ENCODE data around the gene ACTRT2.

ACTRT2 gene

DNA sequence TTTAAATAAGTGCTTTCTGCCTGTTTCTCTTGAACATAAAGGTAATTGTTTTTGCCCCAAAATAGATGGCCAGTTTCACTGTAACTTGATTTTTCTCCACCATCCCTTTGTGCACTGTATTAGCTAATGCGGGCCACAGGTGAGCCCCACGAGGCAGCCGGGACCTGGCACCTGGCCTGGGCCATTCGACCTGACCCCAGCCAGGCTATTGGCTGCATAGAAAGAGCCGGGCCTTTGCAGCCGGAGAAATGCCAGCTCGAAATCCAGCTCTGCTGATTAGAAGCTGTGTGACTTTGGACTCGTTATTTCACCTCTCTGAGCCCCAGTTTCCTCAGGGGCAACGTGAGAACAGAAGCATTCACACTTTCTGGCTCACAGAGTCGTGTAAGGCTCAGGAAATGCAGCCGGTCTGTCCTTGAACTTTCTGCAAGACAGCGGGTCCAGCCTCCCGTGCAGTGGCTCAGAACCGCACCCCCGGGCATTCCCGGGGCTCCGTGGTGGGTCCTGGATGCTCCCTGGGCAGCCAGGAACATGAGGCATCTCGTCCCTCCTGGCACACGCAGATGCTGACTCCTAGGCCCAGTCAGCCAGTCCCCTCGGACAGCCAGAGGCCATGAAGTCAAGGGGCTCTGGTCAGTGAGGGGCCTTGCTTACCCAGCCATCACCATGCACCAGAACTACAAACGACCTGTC, 37.4 kb upstream of the ACTRT2 start:
- no peak for DNase-seq (ENCODE audit: low read depth in 2 of 2)

DNA sequence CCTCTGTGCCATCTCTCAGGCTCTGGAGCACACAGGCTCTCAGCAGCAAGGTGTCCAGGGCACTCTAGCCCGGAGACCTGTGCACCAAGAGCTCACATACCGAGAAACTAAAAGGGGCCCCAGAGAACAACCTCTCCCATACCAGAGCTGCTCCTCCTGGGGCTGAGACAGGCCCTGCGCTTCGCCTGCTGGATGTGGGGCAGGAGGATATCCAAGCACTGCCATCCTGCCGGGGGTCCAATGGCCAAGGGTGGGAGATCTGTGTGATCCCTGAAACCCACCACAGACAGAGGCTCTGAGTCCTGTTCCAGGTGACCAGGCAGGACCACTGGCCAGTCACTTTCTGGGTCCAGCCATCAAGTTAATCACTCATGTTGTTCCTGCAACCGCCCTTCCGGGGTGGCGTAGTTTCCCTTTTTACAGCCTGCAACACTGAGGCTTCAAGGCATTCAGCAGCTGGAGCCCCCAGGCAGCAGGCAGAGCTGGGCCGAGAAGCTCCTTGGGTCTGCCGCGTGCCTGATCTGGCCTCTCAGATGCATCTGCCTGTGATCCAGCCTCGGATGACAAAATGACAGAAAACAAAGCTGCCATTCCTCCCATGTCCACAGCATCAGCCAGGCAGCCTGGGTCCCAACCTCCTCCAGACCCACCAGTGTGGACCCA, 36.7 kb upstream of the ACTRT2 start:
- DNase-seq (ENCODE audit: low read depth in 2 of 2), result no peak

DNA sequence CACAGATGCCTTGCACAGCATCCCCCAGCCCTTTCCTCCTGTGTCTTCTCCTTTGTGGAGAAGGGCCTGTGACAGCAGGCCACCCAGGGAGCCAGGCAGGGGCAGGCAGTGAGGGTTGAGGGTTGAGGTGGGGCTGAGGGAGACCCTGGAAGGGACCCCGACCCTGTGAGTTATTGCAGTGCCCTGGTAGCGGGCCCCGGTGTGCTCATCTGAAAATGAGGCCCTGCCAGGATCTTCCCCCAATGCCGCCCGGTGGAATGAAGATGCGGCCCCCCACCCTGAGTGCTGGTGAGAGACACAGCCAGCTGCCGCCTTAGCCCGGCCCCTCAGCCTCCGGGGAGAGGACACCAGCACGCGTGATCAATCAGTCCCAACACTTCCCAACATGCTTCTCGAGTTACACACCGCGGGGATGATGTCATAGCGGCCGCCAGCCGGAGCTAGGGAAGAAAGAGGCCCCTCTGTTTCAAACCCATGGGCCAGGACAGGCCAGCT, 36.2 kb upstream of the ACTRT2 start:
- DNase-seq (ENCODE audit: low read depth in 2 of 2), result no peak

- DNase-seq (ENCODE audit: low read depth in 2 of 2), result no peak
Observed at GRCh38 chr1:2985694-2986548, 35.3 kb upstream of the ACTRT2 start.

- DNase-seq (ENCODE audit: low read depth in 2 of 2), result no peak
Observed at GRCh38 chr1:2986549-2987305, 34.5 kb upstream of the ACTRT2 start.

- DNase-seq (ENCODE audit: low read depth in 2 of 2), result no peak
Observed at GRCh38 chr1:2987773-2988172, 33.5 kb upstream of the ACTRT2 start.

DNA sequence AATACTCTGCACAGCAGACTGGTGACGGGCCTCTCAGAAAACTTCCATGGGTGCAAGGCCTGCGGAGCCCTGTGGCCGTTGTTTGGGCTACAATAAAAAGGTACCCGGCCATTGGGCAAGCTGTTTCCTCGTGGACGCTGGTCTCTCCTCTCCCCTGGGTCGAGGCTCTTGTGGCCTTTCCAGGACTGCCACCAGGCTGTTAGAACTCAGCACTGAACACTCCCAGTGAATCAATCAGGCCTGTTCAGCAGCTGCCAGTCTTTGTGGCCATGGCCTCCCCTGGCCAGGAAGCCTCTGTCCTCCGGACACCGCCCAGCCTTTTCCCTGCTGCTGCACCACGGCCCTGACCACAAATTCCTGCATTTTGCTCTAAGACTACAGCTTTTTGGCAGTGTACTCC, 33.0 kb upstream of the ACTRT2 start:
- no peak for DNase-seq (ENCODE audit: low read depth in 2 of 2)

GRCh38 chr1:2989185-2989584, 32.1 kb upstream of the ACTRT2 start:
- no peak for DNase-seq (ENCODE audit: low read depth in 2 of 2)

- no peak for DNase-seq (ENCODE audit: low read depth in 2 of 2)
Observed at GRCh38 chr1:2989976-2990375, 31.3 kb upstream of the ACTRT2 start.

GRCh38 chr1:2990376-2991115, 30.7 kb upstream of the ACTRT2 start:
- no peak for DNase-seq (ENCODE audit: low read depth in 2 of 2)

GRCh38 chr1:2991753-2992495, 29.3 kb upstream of the ACTRT2 start:
- no peak for DNase-seq (ENCODE audit: low read depth in 2 of 2)

GRCh38 chr1:2998503-2999100, 22.7 kb upstream of the ACTRT2 start:
- no peak for DNase-seq (ENCODE audit: low read depth in 2 of 2)

DNA sequence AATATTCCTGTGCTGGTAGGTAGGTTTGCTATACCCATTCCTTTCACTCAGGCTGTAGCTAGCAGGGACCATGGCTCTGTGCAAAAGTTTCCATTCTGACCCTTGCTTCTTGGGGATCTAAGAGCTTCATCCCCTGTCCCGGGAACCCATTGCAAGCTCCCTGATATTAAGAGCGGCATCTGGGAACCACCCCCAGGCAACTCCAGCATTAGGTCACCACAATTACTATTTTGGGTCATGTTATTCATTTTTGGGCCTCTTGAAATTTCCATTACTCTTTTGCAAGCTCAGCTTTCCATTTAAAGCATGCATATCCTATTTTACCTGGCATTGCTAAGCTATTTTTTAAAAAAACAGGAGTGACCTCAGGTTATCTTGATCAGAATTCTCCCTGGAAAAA, 22.1 kb upstream of the ACTRT2 start:
- no peak for DNase-seq (ENCODE audit: low read depth in 2 of 2)

GRCh38 chr1:2999571-2999970, 21.7 kb upstream of the ACTRT2 start:
- DNase-seq (ENCODE audit: low read depth in 2 of 2), result no peak

DNA sequence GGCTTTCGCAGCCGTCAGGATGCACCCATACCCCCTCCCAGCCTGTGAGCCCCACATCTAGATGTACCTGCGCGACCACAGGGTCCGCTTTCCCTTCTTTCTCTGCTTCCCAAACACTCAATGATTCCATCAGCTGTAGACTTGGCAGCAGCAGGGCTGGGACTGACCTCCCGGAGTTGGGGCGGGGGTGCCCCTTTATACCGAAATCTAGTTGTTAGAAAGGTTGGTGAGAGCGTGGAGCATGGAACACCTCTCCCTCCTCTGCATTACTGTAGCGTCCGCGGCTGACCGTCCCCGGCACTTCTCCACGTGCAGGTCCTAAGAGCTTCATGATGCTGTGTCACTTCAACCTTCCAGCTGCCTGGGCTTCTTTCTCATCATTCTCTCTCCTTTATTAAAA, 21.1 kb upstream of the ACTRT2 start:
- no peak for DNase-seq (ENCODE audit: low read depth in 2 of 2)

- no peak for DNase-seq (ENCODE audit: low read depth in 2 of 2)
Observed at GRCh38 chr1:3000671-3001470, 20.4 kb upstream of the ACTRT2 start.

GRCh38 chr1:3001471-3002348, 19.6 kb upstream of the ACTRT2 start:
- no peak for DNase-seq (ENCODE audit: low read depth in 2 of 2)
